SK-N-SH (cell line): Measurements from ENCODE around the gene NLRP9. TPM values are rescaled to one million over a fixed set of nuclear protein-coding genes. Genes with fewer than 3 reads are reported as not detected.

ENCODE experiments used
- GABPA ChIP-seq: IDR thresholded peaks from 2 replicates; pipeline ENCODE4 v1.4.0; 2012; ENCODE audit warnings: low read depth, mild to moderate bottlenecking
- polyA plus RNA-seq, 3 experiments: library from polyadenylated mRNA; depleted of rRNA; stranded (reverse); fragments of >200 nt; gene quantifications; 2 replicates each; pipeline ENCODE4 v1.2.3, GENCODE V29; 2012
- small RNA-seq, 7 experiments: library from RNA; depleted of rRNA; stranded (forward); fragments of <200 nt; gene quantifications; one replicate each; pipeline ENCODE3, GENCODE V24; 2012
- TF ChIP-seq, protein P1 (sequence below): IDR thresholded peaks from 2 replicates; pipeline ENCODE4 v1.6.1; 2012; ENCODE audit warnings: mild to moderate bottlenecking, low read depth, low read length, moderate library complexity
- TF ChIP-seq, protein P2 (sequence below): fragments of 150-350 bp; IDR thresholded peaks from 2 replicates; pipeline ENCODE4 v1.6.1; 2016; ENCODE audit warnings: mild to moderate bottlenecking, low read depth, low read length

Gene NLRP9
- polyA plus RNA-seq, 1 of the 3 experiments (the other 2 are of a cell fraction), result not detected

DNA sequence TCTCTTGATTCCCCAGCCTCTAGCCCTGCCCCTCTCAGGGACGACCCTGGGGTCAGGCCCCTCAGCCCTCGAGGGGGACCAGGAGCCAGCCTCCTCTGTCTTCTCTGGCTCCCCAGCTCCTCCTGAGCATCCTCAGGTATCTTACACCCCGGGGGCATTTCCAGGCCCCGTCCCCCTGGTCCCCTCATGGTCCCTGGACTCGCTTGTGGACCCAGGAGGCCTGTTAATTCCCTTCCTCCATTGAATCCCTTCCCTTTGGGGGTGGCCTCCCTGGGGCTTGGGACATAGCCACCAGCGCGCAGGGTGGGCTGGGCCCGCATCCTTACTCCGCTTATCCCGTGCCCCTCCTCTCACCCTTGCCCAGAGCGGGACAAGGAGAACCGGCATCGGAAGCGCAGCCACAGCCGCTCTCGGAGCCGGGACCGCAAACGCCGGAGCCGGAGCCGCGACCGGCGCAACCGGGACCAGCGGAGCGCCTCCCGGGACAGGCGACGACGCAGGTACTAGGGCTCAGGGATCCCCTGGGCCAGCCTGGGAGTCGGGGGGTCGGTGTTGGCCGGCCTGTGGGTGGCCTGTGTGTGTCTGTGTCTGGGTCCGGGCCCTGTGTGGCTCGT is 79.2 kb downstream of the NLRP9 start (continued):
- TF ChIP-seq, protein P1, sequence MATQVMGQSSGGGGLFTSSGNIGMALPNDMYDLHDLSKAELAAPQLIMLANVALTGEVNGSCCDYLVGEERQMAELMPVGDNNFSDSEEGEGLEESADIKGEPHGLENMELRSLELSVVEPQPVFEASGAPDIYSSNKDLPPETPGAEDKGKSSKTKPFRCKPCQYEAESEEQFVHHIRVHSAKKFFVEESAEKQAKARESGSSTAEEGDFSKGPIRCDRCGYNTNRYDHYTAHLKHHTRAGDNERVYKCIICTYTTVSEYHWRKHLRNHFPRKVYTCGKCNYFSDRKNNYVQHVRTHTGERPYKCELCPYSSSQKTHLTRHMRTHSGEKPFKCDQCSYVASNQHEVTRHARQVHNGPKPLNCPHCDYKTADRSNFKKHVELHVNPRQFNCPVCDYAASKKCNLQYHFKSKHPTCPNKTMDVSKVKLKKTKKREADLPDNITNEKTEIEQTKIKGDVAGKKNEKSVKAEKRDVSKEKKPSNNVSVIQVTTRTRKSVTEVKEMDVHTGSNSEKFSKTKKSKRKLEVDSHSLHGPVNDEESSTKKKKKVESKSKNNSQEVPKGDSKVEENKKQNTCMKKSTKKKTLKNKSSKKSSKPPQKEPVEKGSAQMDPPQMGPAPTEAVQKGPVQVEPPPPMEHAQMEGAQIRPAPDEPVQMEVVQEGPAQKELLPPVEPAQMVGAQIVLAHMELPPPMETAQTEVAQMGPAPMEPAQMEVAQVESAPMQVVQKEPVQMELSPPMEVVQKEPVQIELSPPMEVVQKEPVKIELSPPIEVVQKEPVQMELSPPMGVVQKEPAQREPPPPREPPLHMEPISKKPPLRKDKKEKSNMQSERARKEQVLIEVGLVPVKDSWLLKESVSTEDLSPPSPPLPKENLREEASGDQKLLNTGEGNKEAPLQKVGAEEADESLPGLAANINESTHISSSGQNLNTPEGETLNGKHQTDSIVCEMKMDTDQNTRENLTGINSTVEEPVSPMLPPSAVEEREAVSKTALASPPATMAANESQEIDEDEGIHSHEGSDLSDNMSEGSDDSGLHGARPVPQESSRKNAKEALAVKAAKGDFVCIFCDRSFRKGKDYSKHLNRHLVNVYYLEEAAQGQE, result no peak
- TF ChIP-seq, protein P2, sequence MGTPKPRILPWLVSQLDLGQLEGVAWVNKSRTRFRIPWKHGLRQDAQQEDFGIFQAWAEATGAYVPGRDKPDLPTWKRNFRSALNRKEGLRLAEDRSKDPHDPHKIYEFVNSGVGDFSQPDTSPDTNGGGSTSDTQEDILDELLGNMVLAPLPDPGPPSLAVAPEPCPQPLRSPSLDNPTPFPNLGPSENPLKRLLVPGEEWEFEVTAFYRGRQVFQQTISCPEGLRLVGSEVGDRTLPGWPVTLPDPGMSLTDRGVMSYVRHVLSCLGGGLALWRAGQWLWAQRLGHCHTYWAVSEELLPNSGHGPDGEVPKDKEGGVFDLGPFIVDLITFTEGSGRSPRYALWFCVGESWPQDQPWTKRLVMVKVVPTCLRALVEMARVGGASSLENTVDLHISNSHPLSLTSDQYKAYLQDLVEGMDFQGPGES, result no peak
- no peak for TF ChIP-seq GABPA

Small RNA genes within 50 kb of the gene (small RNA-seq; reads per million reads assigned to genes)
- 0 reads per million in 7 experiments for gene AC010525.2

Other genes with a start within 250 kb of the NLRP9 start
- 2.6 and 4.9 TPM in 2 replicates for gene SSC5D, start 250.0 kb downstream of the NLRP9 start, polyA plus RNA-seq (2012; rRNA removed)
- gene SBK2, start 201.3 kb downstream of the NLRP9 start, polyA plus RNA-seq (2012; rRNA removed), result 0.20 and 0.28 TPM in 2 replicates
- 0.03 and 0.05 TPM in 2 replicates for gene SBK3, start 192.9 kb downstream of the NLRP9 start, polyA plus RNA-seq (2012; rRNA removed)
- 3.5 and 5.9 TPM in 2 replicates for gene ZNF579, start 157.6 kb downstream of the NLRP9 start, polyA plus RNA-seq (2012; rRNA removed)
- 5.2 and 5.7 TPM in 2 replicates for gene FIZ1, start 138.9 kb downstream of the NLRP9 start, polyA plus RNA-seq (2012; rRNA removed)
- gene ZNF524, start 138.1 kb downstream of the NLRP9 start, polyA plus RNA-seq (2012; rRNA removed), result 7.2 and 7.3 TPM in 2 replicates
- gene ZNF865, start 132.8 kb downstream of the NLRP9 start, polyA plus RNA-seq (2012; rRNA removed), result 3.4 and 5.0 TPM in 2 replicates
- gene ZNF784, start 113.8 kb downstream of the NLRP9 start, polyA plus RNA-seq (2012; rRNA removed), result 5.0 and 5.5 TPM in 2 replicates
- gene ZNF580, start 97.4 kb downstream of the NLRP9 start, polyA plus RNA-seq (2012; rRNA removed), result 14.0 and 21.9 TPM in 2 replicates
- gene ZNF581, start 94.8 kb downstream of the NLRP9 start, polyA plus RNA-seq (2012; rRNA removed), result 24.2 and 24.7 TPM in 2 replicates
- gene CCDC106, start 90.2 kb downstream of the NLRP9 start, polyA plus RNA-seq (2012; rRNA removed), result 20.1 and 27.1 TPM in 2 replicates
- 217 and 321 TPM in 2 replicates for gene U2AF2, start 83.4 kb downstream of the NLRP9 start, polyA plus RNA-seq (2012; rRNA removed)
- 72.0 and 134 TPM in 2 replicates for gene EPN1, start 63.2 kb downstream of the NLRP9 start, polyA plus RNA-seq (2012; rRNA removed)
- 0.06 TPM in 1 of 2 replicates, not detected in the other for gene RFPL4A, start 20.7 kb upstream of the NLRP9 start, polyA plus RNA-seq (2012; rRNA removed)
- not detected in 2 replicates for gene RFPL4AL1, start 30.7 kb upstream of the NLRP9 start, polyA plus RNA-seq (2012; rRNA removed)
- 0.02 TPM in 1 of 2 replicates, not detected in the other for gene NLRP11, start 93.6 kb upstream of the NLRP9 start, polyA plus RNA-seq (2012; rRNA removed)
- 0.02 and 0.03 TPM in 2 replicates for gene NLRP4, start 98.1 kb upstream of the NLRP9 start, polyA plus RNA-seq (2012; rRNA removed)
- not detected in 2 replicates for gene NLRP13, start 193.9 kb upstream of the NLRP9 start, polyA plus RNA-seq (2012; rRNA removed)
- gene NLRP8, start 209.4 kb upstream of the NLRP9 start, polyA plus RNA-seq (2012; rRNA removed), result not detected in 2 replicates
- gene NLRP5, start 248.4 kb upstream of the NLRP9 start, polyA plus RNA-seq (2012; rRNA removed), result not detected in 2 replicates